ENCODE measurements around the gene CRY2.

- TF ChIP-seq, protein P1, sequence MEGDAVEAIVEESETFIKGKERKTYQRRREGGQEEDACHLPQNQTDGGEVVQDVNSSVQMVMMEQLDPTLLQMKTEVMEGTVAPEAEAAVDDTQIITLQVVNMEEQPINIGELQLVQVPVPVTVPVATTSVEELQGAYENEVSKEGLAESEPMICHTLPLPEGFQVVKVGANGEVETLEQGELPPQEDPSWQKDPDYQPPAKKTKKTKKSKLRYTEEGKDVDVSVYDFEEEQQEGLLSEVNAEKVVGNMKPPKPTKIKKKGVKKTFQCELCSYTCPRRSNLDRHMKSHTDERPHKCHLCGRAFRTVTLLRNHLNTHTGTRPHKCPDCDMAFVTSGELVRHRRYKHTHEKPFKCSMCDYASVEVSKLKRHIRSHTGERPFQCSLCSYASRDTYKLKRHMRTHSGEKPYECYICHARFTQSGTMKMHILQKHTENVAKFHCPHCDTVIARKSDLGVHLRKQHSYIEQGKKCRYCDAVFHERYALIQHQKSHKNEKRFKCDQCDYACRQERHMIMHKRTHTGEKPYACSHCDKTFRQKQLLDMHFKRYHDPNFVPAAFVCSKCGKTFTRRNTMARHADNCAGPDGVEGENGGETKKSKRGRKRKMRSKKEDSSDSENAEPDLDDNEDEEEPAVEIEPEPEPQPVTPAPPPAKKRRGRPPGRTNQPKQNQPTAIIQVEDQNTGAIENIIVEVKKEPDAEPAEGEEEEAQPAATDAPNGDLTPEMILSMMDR (conservative IDR thresholded peaks at IDR 0.05 in 1 of 2, IDR thresholded peaks at IDR 0.05 in 1 of 2; ENCODE audit: low read depth in 1 of 2, low read length in 2 of 2), result no peak
- no peak for TF ChIP-seq EZH2 (IDR thresholded peaks at IDR 0.05; ENCODE audit: low read length, missing control alignments)
Observed at GRCh38 chr11:45833761-45834160, 13.5 kb upstream of the CRY2 start.

Data from fibroblast of lung (primary cell).